Spleen (tissue), 7 donors: Measurements from ENCODE around the gene PGP.

Experiments used
- POLR2A ChIP-seq, 3 donors: fragments of 450-650 bp; IDR thresholded peaks; one replicate each; pipeline ENCODE4 v1.5.1; 2017; ENCODE audit warnings: antibody characterized with exemption in 3 of 3, mild to moderate bottlenecking in 1 of 3
- POLR2AphosphoS5 ChIP-seq, 3 donors: sonication (generic); formaldehyde crosslinking; IDR thresholded peaks; one replicate each; pipeline ENCODE4 v1.5.1; 2017; ENCODE audit warnings: antibody characterized with exemption in 3 of 3
- TF ChIP-seq, protein P1 (sequence below), 11 experiments: fragments of 200-600 bp in 7 of 11; fragments of 450-650 bp in 4 of 11; sonication (generic) in 4 of 11; IDR thresholded peaks in 8 of 11; conservative IDR thresholded peaks in 3 of 11; 1 replicate in 7 of 11; 2 replicates in 4 of 11; pipeline versions ENCODE4 v1.4.0 to v1.8.0; 2016 to 2021; ENCODE audit warnings: antibody characterized with exemption in 11 of 11, inconsistent platforms in 4 of 11, mild to moderate bottlenecking in 1 of 11
- donor health status: DM: no; HTN: no; CAD: no; lungs with moderate emphysema.
- donor health status: DM: no; HTN: no; CAD: no.
- donor health status: DM: no; HTN: no; CAD: no.

DNA sequence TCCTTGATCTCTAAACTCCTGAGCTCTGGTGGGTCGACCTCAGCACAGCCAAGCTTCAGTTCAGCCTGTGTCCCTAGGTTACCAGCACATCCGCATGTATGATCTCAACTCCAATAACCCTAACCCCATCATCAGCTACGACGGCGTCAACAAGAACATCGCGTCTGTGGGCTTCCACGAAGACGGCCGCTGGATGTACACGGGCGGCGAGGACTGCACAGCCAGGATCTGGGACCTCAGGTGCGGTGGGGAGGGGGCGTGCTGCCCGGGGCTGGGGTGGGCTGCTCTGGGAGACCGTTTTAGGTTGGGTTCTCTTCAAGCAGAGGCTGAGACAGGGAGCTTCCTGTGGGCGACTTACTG lies 8.2 kb downstream of the PGP start:
- TF ChIP-seq, protein P1, sequence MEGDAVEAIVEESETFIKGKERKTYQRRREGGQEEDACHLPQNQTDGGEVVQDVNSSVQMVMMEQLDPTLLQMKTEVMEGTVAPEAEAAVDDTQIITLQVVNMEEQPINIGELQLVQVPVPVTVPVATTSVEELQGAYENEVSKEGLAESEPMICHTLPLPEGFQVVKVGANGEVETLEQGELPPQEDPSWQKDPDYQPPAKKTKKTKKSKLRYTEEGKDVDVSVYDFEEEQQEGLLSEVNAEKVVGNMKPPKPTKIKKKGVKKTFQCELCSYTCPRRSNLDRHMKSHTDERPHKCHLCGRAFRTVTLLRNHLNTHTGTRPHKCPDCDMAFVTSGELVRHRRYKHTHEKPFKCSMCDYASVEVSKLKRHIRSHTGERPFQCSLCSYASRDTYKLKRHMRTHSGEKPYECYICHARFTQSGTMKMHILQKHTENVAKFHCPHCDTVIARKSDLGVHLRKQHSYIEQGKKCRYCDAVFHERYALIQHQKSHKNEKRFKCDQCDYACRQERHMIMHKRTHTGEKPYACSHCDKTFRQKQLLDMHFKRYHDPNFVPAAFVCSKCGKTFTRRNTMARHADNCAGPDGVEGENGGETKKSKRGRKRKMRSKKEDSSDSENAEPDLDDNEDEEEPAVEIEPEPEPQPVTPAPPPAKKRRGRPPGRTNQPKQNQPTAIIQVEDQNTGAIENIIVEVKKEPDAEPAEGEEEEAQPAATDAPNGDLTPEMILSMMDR (IDR thresholded peaks at IDR 0.05 in 8 of 11, conservative IDR thresholded peaks at IDR 0.05 in 3 of 11) = no peak
- TF ChIP-seq POLR2A (IDR thresholded peaks at IDR 0.05) = no peak
- no peak for TF ChIP-seq POLR2AphosphoS5 (IDR thresholded peaks at IDR 0.05)
